ENCODE measurements around the gene CKLF.

DNA sequence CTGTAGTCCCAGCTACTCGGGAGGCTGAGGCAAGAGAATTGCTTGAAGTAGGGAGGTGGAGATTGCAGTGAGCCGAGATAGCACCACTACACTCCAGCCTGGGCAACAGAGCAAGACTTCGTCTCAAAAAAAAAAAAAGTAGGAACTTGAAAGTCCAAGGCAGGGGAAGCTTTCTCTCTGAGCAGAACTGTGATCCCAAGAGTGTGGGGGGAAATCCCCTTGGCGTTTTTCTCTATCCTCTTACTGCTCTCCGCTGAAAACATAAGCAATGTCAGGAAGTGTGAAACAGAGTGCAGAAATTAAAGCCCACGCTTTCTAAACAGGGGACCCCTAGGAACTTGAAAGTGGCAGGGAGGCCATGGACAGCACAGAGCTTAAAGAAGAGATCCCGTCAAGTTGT is 42.4 kb downstream of the CKLF start:
- TF ChIP-seq, protein P1, sequence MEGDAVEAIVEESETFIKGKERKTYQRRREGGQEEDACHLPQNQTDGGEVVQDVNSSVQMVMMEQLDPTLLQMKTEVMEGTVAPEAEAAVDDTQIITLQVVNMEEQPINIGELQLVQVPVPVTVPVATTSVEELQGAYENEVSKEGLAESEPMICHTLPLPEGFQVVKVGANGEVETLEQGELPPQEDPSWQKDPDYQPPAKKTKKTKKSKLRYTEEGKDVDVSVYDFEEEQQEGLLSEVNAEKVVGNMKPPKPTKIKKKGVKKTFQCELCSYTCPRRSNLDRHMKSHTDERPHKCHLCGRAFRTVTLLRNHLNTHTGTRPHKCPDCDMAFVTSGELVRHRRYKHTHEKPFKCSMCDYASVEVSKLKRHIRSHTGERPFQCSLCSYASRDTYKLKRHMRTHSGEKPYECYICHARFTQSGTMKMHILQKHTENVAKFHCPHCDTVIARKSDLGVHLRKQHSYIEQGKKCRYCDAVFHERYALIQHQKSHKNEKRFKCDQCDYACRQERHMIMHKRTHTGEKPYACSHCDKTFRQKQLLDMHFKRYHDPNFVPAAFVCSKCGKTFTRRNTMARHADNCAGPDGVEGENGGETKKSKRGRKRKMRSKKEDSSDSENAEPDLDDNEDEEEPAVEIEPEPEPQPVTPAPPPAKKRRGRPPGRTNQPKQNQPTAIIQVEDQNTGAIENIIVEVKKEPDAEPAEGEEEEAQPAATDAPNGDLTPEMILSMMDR (IDR thresholded peaks at IDR 0.05) = no peak
- TF ChIP-seq EZH2 (IDR thresholded peaks at IDR 0.05; ENCODE audit: borderline replicate concordance, insufficient read depth, low read depth, low read length, poor library complexity, severe bottlenecking) = no peak
